Esophagus muscularis mucosa (tissue), 4 donors: ENCODE results near the gene ENTPD8. TPM values are rescaled to one million over a fixed set of nuclear protein-coding genes. Genes with fewer than 3 reads are reported as not detected.

Experiments
- DNase-seq: peaks from one replicate; pipeline ENCODE4 v3.0.0-alpha.2; 2017; ENCODE audit errors: extremely low spot score
- H3K27ac ChIP-seq, 4 donors: fragments of 200-600 bp; sonication (generic); replicated peaks in 1 of 4; 1 replicate in 3 of 4; 2 replicates in 1 of 4; pipeline ENCODE4 v1.5.1; 2016 to 2019; ENCODE audit warnings: mild to moderate bottlenecking in 1 of 4
- H3K27me3 ChIP-seq, 4 donors: fragments of 200-600 bp; sonication (generic); one replicate each; pipeline versions ENCODE4 v1.5.1 to v1.6.0; 2016 to 2019
- H3K36me3 ChIP-seq, 4 donors: fragments of 200-600 bp; sonication (generic); one replicate each; pipeline ENCODE4 v1.5.1; 2016 to 2019
- H3K4me1 ChIP-seq, 4 donors: fragments of 200-600 bp; sonication (generic); one replicate each; pipeline ENCODE4 v1.5.1; 2016 to 2019
- H3K4me3 ChIP-seq, 4 donors: fragments of 200-600 bp; sonication (generic); 1 replicate in 2 of 4; 2 replicates in 2 of 4; pipeline ENCODE4 v1.5.1; 2016 to 2019; ENCODE audit warnings: mild to moderate bottlenecking in 4 of 4, moderate library complexity in 1 of 4
- H3K9me3 ChIP-seq, 4 donors: fragments of 200-600 bp; sonication (generic); 1 replicate in 3 of 4; 2 replicates in 1 of 4; pipeline ENCODE4 v1.5.1; 2016 to 2019
- CTCF ChIP-seq, 3 experiments: fragments of 200-600 bp in 2 of 3; fragments of 450-650 bp in 1 of 3; sonication (generic) in 2 of 3; IDR thresholded peaks; one replicate each; pipeline ENCODE4 v1.5.1; 2017 to 2019; ENCODE audit warnings: antibody characterized with exemption in 3 of 3, mild to moderate bottlenecking in 2 of 3, moderate library complexity in 1 of 3
- EP300 ChIP-seq: sonication (generic); formaldehyde crosslinking; IDR thresholded peaks from one replicate; pipeline ENCODE4 v1.6.1; 2017; ENCODE audit warnings: antibody characterized with exemption
- POLR2A ChIP-seq: fragments of 450-650 bp; IDR thresholded peaks from one replicate; pipeline ENCODE4 v1.6.1; 2017; ENCODE audit warnings: antibody characterized with exemption, moderate library complexity, mild to moderate bottlenecking, low read depth
- POLR2AphosphoS5 ChIP-seq, 2 donors: sonication (generic); formaldehyde crosslinking; IDR thresholded peaks; one replicate each; pipeline ENCODE4 v1.6.1; 2017; ENCODE audit warnings: antibody characterized with exemption in 2 of 2
- WGBS: methylation state at CpG from one replicate; pipeline ENCODE4 v1.1.5; 2018; 5-methylcytosine and 5-hydroxymethylcytosine counted together
- intact Hi-C: fragments of 100-400 bp; cut with DNase I; formaldehyde crosslinking; loops from one replicate; pipeline ENCODE4 v1.15.1; 2023
- total RNA-seq, 4 donors: library from RNA; depleted of rRNA; stranded (reverse); fragments of >200 nt; gene quantifications; one replicate each; pipeline versions ENCODE4 v1.1.0 to v1.2.1, GENCODE V29; 2016

ENTPD8 gene
- total RNA-seq, 4 donors from 2014 or later = not detected

- no peaks in the 10 kb centered on the region for H3K27me3 ChIP-seq
- no peak overlapping the region for H3K4me3 ChIP-seq
- WGBS = 88% methylated on average over 21 of the region's 23 CpGs
- H3K36me3 ChIP-seq = peaks cover 0 to 14% (median 4%) of the 10 kb centered on the region in 4 donors
- H3K27ac ChIP-seq = no peak overlapping the region
- TF ChIP-seq POLR2AphosphoS5 (IDR thresholded peaks at IDR 0.05) (no peak), CTCF (IDR thresholded peaks at IDR 0.05) (no peak), EP300 (no peak), POLR2A (no peak)
- H3K4me1 ChIP-seq = peaks cover 6 to 13% (median 11%) of the 10 kb centered on the region in 4 donors
- intact Hi-C loops = loop anchor here (10.0 kb wide), 1 partner anchor 59 kb away; no protein-coding TSS in a partner anchor
- no peak for DNase-seq
- H3K9me3 ChIP-seq = no peaks in the 10 kb centered on the region
Observed at GRCh38 chr9:137465720-137466388, 24.7 kb upstream of the ENTPD8 start.

GRCh38 chr9:137465000-137465719 lies 24.0 kb upstream of the ENTPD8 start:
- H3K4me3 ChIP-seq = no peak overlapping the region
- no peaks in the 10 kb centered on the region for H3K9me3 ChIP-seq
- peaks cover 6 to 15% (median 14%) of the 10 kb centered on the region in 4 donors for H3K4me1 ChIP-seq
- H3K27me3 ChIP-seq = no peaks in the 10 kb centered on the region
- TF ChIP-seq POLR2A (no peak), EP300 (no peak), POLR2AphosphoS5 (IDR thresholded peaks at IDR 0.05) (no peak), CTCF (IDR thresholded peaks at IDR 0.05) (no peak)
- 89% methylated on average over 20 of the region's 23 CpGs for WGBS
- H3K36me3 ChIP-seq = peaks cover 0 to 14% (median 4%) of the 10 kb centered on the region in 4 donors
- DNase-seq = no peak
- intact Hi-C loops = loop anchor here (10.0 kb wide), 1 partner anchor 60 kb away; no protein-coding TSS in a partner anchor
- no peak overlapping the region for H3K27ac ChIP-seq

- DNase-seq = no peak
- WGBS = 92% methylated on average over 23 of the region's 28 CpGs
- TF ChIP-seq CTCF (IDR thresholded peaks at IDR 0.05) (no peak), POLR2AphosphoS5 (IDR thresholded peaks at IDR 0.05) (no peak), EP300 (no peak), POLR2A (no peak)
Observed at GRCh38 chr9:137464291-137464999, 23.3 kb upstream of the ENTPD8 start.

GRCh38 chr9:137463931-137464290 lies 22.8 kb upstream of the ENTPD8 start:
- no peak for DNase-seq
- H3K27me3 ChIP-seq = no peaks in the 10 kb centered on the region
- peaks cover 0 to 14% (median 4%) of the 10 kb centered on the region in 4 donors for H3K36me3 ChIP-seq
- TF ChIP-seq CTCF (IDR thresholded peaks at IDR 0.05) = no peak
- no peak for TF ChIP-seq POLR2AphosphoS5 (IDR thresholded peaks at IDR 0.05)
- TF ChIP-seq EP300 = no peak
- TF ChIP-seq POLR2A = no peak
- H3K9me3 ChIP-seq = no peaks in the 10 kb centered on the region
- H3K27ac ChIP-seq = no peak overlapping the region
- 95% methylated on average over 7 of the region's 18 CpGs for WGBS
- intact Hi-C loops = loop anchor here (10.0 kb wide), 1 partner anchor 61 kb away; no protein-coding TSS in a partner anchor
- no peak overlapping the region for H3K4me3 ChIP-seq
- H3K4me1 ChIP-seq = peaks cover 13 to 25% (median 22%) of the 10 kb centered on the region in 4 donors

More at GRCh38 chr9:137464291-137464999, 23.3 kb upstream of the ENTPD8 start:
- H3K27ac ChIP-seq = no peak overlapping the region
- peaks cover 0 to 14% (median 4%) of the 10 kb centered on the region in 4 donors for H3K36me3 ChIP-seq
- intact Hi-C loops = loop anchor here (10.0 kb wide), 1 partner anchor 60 kb away; no protein-coding TSS in a partner anchor
- H3K4me1 ChIP-seq = peaks cover 12 to 23% (median 21%) of the 10 kb centered on the region in 4 donors
- H3K9me3 ChIP-seq = no peaks in the 10 kb centered on the region
- H3K4me3 ChIP-seq = no peak overlapping the region
- H3K27me3 ChIP-seq = no peaks in the 10 kb centered on the region
